Liver (tissue), 2 donors: Measurements from ENCODE around the gene OTOP3.

Source experiments
- GABPA ChIP-seq, 2 donors: IDR thresholded peaks in 1 of 2; conservative IDR thresholded peaks in 1 of 2; 2 replicates each; pipeline ENCODE4 v1.6.1; 2016; ENCODE audit warnings: antibody characterized with exemption in 2 of 2, mild to moderate bottlenecking in 1 of 2, moderate library complexity in 1 of 2
- TF ChIP-seq, protein P1 (sequence below): IDR thresholded peaks from 2 replicates; pipeline ENCODE4 v1.6.1; 2016; ENCODE audit warnings: antibody characterized with exemption
- TF ChIP-seq, protein P2 (sequence below): IDR thresholded peaks from 2 replicates; pipeline ENCODE4 v1.6.1; 2016; ENCODE audit warnings: antibody characterized with exemption, mild to moderate bottlenecking
- donor health status: healthy.

DNA sequence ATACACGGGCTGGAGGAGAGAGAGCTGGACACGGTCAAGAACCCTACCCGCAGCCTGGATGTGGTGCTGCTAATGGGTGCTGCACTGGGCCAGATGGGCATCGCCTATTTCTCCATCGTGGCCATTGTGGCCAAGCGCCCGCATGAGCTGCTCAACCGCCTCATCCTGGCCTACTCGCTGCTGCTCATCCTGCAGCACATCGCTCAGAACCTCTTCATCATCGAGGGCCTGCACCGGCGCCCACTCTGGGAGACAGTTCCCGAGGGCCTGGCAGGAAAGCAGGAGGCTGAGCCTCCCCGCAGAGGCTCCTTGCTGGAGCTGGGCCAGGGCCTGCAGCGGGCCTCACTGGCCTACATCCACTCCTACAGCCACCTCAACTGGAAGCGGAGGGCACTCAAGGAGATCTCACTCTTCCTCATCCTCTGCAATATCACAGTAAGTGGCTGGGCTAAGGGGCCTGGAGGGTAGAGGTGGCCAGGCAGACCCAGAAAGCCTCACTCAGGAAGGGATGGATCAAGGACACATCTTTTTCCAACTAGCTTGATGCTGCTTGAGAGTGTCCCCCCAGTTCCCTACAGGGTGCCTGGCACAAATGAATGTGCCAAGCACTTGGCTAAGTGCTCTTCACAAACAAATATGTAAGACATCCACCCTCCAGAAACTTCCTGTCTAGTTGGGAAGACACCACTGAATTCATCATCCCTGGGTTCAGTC lies 11.5 kb downstream of the OTOP3 start:
- TF ChIP-seq, protein P1, sequence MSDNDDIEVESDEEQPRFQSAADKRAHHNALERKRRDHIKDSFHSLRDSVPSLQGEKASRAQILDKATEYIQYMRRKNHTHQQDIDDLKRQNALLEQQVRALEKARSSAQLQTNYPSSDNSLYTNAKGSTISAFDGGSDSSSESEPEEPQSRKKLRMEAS, result no peak
- TF ChIP-seq, protein P2, sequence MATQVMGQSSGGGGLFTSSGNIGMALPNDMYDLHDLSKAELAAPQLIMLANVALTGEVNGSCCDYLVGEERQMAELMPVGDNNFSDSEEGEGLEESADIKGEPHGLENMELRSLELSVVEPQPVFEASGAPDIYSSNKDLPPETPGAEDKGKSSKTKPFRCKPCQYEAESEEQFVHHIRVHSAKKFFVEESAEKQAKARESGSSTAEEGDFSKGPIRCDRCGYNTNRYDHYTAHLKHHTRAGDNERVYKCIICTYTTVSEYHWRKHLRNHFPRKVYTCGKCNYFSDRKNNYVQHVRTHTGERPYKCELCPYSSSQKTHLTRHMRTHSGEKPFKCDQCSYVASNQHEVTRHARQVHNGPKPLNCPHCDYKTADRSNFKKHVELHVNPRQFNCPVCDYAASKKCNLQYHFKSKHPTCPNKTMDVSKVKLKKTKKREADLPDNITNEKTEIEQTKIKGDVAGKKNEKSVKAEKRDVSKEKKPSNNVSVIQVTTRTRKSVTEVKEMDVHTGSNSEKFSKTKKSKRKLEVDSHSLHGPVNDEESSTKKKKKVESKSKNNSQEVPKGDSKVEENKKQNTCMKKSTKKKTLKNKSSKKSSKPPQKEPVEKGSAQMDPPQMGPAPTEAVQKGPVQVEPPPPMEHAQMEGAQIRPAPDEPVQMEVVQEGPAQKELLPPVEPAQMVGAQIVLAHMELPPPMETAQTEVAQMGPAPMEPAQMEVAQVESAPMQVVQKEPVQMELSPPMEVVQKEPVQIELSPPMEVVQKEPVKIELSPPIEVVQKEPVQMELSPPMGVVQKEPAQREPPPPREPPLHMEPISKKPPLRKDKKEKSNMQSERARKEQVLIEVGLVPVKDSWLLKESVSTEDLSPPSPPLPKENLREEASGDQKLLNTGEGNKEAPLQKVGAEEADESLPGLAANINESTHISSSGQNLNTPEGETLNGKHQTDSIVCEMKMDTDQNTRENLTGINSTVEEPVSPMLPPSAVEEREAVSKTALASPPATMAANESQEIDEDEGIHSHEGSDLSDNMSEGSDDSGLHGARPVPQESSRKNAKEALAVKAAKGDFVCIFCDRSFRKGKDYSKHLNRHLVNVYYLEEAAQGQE, result no peak
- TF ChIP-seq GABPA (IDR thresholded peaks at IDR 0.05 in 1 of 2, conservative IDR thresholded peaks at IDR 0.05 in 1 of 2), result no peak
